IPS-18c (cell line): ENCODE results near the gene PLD4.

ENCODE experiments used
- H3K4me3 ChIP-seq: 2 replicates; pipeline ENCODE4 v1.7.0; 2013; ENCODE audit warnings: low read depth, mild to moderate bottlenecking, low read length, moderate library complexity; ENCODE audit not compliant: insufficient read depth
- H3K9me3 ChIP-seq: one replicate; pipeline ENCODE4 v1.6.1; 2013; ENCODE audit warnings: mild to moderate bottlenecking, low read length, moderate library complexity; ENCODE audit not compliant: control insufficient read depth, insufficient read depth

PLD4 gene

GRCh38 chr14:104981699-104982541 lies 57.2 kb downstream of the PLD4 start:
- Histone ChIP-seq H3K9me3 (no peaks in the 10 kb centered on the region), H3K4me3 (no peak overlapping the region)

GRCh38 chr14:104982548-104983230 lies 58.0 kb downstream of the PLD4 start:
- peaks cover 2% of the 10 kb centered on the region for H3K9me3 ChIP-seq
- no peak overlapping the region for H3K4me3 ChIP-seq
